CD8-positive, alpha-beta memory T cell (primary cell): Measurements from ENCODE around the gene GGT6. TPM values are rescaled to one million over a fixed set of nuclear protein-coding genes. Genes with fewer than 3 reads are reported as not detected.
A peak's percentile ranks its signal among the peaks of the same experiment; 100 is the strongest.

Source experiments
- CTCF ChIA-PET: fragments of 350-600 bp; sonication (Branson Sonifier 250); formaldehyde crosslinking; loops from one replicate; lab custom pipeline; 2021; ENCODE audit warnings: antibody characterized with exemption; lab: Charles Lee
- POLR2A ChIA-PET: fragments of 350-600 bp; sonication (Branson Sonifier 250); formaldehyde crosslinking; loops from one replicate; lab custom pipeline; 2021; ENCODE audit warnings: antibody characterized with exemption; lab: Charles Lee
- DNase-seq, 5 donors: peaks; one replicate each; pipeline versions ENCODE4 v3.0.0 to v3.0.0-alpha.2; 2020 to 2022; ENCODE audit warnings: mixed read lengths in 1 of 5
- H3K27ac ChIP-seq: one replicate; pipeline ENCODE4 v1.7.0; 2013; ENCODE audit warnings: low read depth, mild to moderate bottlenecking, low read length, moderate library complexity
- H3K27me3 ChIP-seq: 2 replicates; pipeline ENCODE4 v1.7.0; 2013; ENCODE audit warnings: low read length, mild to moderate bottlenecking; ENCODE audit not compliant: insufficient read depth, poor library complexity, severe bottlenecking
- H3K36me3 ChIP-seq: 2 replicates; pipeline ENCODE4 v1.7.0; 2013; ENCODE audit warnings: mild to moderate bottlenecking, low read length, moderate library complexity; ENCODE audit not compliant: insufficient read depth
- H3K4me1 ChIP-seq: 2 replicates; pipeline ENCODE4 v1.7.0; 2013; ENCODE audit warnings: mild to moderate bottlenecking, low read length, moderate library complexity; ENCODE audit not compliant: insufficient read depth
- H3K4me3 ChIP-seq: 2 replicates; pipeline ENCODE4 v1.7.0; 2013; ENCODE audit warnings: mild to moderate bottlenecking, low read length
- H3K9me3 ChIP-seq: 2 replicates; pipeline ENCODE4 v1.7.0; 2013; ENCODE audit warnings: mild to moderate bottlenecking, low read length
- H3K27ac Mint-ChIP-seq, 8 donors: one replicate each; pipeline ENCODE4 v1.8.0; 2020 to 2021; ENCODE audit warnings: mixed read lengths in 8 of 8, mild to moderate bottlenecking in 6 of 8, inconsistent platforms in 3 of 8, moderate library complexity in 3 of 8
- H3K27me3 Mint-ChIP-seq, 2 donors: one replicate each; pipeline ENCODE4 v1.8.0; 2020 to 2021; ENCODE audit warnings: mixed read lengths in 2 of 2, mild to moderate bottlenecking in 1 of 2, moderate library complexity in 1 of 2
- H3K36me3 Mint-ChIP-seq, 3 donors: one replicate each; pipeline ENCODE4 v1.8.0; 2020 to 2021; ENCODE audit warnings: mixed read lengths in 3 of 3, inconsistent platforms in 1 of 3, mild to moderate bottlenecking in 1 of 3
- H3K4me1 Mint-ChIP-seq, 3 donors: one replicate each; pipeline ENCODE4 v1.8.0; 2020 to 2021; ENCODE audit warnings: mixed read lengths in 3 of 3, inconsistent platforms in 1 of 3, mild to moderate bottlenecking in 1 of 3
- H3K4me3 Mint-ChIP-seq, 7 donors: one replicate each; pipeline ENCODE4 v1.8.0; 2020 to 2021; ENCODE audit warnings: mixed read lengths in 7 of 7, mild to moderate bottlenecking in 6 of 7, moderate library complexity in 4 of 7, inconsistent platforms in 2 of 7
- H3K9me3 Mint-ChIP-seq, 5 donors: one replicate each; pipeline ENCODE4 v1.8.0; 2020 to 2022; ENCODE audit warnings: mixed read lengths in 5 of 5, mild to moderate bottlenecking in 3 of 5, moderate library complexity in 2 of 5, inconsistent platforms in 1 of 5
- polyA plus RNA-seq: library from polyadenylated mRNA; unstranded; fragments of 300-500 nt; fragmentation: Illumina TruSeq; gene quantifications from one replicate; pipeline ENCODE4 v1.2.3, GENCODE V29; 2021
- total RNA-seq, 2 experiments: library from RNA; stranded (reverse); gene quantifications; one replicate each; pipeline ENCODE4 v1.2.3, GENCODE V29; 2021

Gene GGT6
- total and polyA plus RNA-seq, 3 experiments from 2014 or later = not detected

DNA sequence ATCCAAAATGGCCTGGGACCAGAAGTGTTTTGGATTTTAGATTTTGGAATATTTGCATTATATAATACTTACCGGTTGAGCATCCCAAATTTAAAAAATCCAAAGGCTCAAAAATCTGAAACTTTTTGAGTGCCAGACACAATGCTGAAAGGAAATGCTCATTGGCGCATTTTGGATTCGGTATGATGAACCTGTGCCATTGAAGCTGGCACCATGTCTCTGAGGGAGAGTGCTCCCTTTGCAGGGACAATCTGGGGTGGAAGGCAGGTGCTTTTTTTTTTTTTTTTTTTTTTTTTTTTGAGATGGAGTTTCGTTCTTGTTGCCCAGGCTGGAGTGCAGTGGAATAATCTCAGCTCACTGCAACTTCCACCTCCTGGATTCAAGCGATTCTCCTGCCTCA lies 41.7 kb upstream of the GGT6 start:
- DNase-seq = no peak
- Histone ChIP-seq H3K9me3 (no peaks in the 10 kb centered on the region), H3K36me3 (no peaks in the 10 kb centered on the region), H3K4me1 (no peaks in the 10 kb centered on the region), H3K4me3 (no peak overlapping the region), H3K27me3 (no peaks in the 10 kb centered on the region), H3K27ac (no peak overlapping the region)
- H3K27ac Mint-ChIP-seq = peak overlapping the region in 1 of 8 donors; percentile 57
- H3K36me3 Mint-ChIP-seq = no peaks in the 10 kb centered on the region
- H3K4me3 Mint-ChIP-seq = no peak overlapping the region
- peaks cover 4 to 8% of the 10 kb centered on the region in 2 donors for H3K27me3 Mint-ChIP-seq
- no peaks in the 10 kb centered on the region for H3K4me1 Mint-ChIP-seq
- peaks cover 0 to 2% (median 0%) of the 10 kb centered on the region in 5 donors for H3K9me3 Mint-ChIP-seq
- POLR2A ChIA-PET = no interaction called here
- CTCF ChIA-PET = no interaction called here

DNA sequence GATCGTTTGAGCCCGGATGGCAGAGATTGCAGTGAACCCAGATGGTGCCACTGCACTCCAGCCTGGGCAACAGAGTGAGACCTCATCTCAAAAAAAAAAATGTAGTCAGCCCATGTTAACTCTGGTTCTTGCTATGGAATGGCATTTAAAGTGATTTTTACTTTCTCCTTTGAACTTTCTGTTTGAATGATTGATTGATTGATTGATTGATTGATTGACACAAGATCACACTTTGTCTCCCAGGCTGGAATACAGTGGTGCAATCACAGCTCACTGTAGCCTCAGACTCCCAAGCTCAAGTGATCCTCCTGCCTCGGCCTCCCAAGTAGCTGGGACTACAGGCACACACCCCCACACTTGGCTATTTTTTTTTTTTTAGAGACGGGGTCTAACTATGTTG lies 40.9 kb upstream of the GGT6 start:
- H3K36me3 Mint-ChIP-seq = no peaks in the 10 kb centered on the region
- POLR2A ChIA-PET = no interaction called here
- H3K36me3 ChIP-seq = no peaks in the 10 kb centered on the region
- H3K4me1 Mint-ChIP-seq = no peaks in the 10 kb centered on the region
- H3K27me3 Mint-ChIP-seq = peaks cover 5 to 8% of the 10 kb centered on the region in 2 donors
- H3K27ac ChIP-seq = no peak overlapping the region
- no peak overlapping the region for H3K4me3 Mint-ChIP-seq
- H3K4me1 ChIP-seq = no peaks in the 10 kb centered on the region
- no peaks in the 10 kb centered on the region for H3K9me3 ChIP-seq
- CTCF ChIA-PET = no interaction called here
- H3K27ac Mint-ChIP-seq = no peak overlapping the region
- peaks cover 0 to 2% (median 0%) of the 10 kb centered on the region in 5 donors for H3K9me3 Mint-ChIP-seq
- no peak overlapping the region for H3K4me3 ChIP-seq
- no peaks in the 10 kb centered on the region for H3K27me3 ChIP-seq
- DNase-seq = no peak

DNA sequence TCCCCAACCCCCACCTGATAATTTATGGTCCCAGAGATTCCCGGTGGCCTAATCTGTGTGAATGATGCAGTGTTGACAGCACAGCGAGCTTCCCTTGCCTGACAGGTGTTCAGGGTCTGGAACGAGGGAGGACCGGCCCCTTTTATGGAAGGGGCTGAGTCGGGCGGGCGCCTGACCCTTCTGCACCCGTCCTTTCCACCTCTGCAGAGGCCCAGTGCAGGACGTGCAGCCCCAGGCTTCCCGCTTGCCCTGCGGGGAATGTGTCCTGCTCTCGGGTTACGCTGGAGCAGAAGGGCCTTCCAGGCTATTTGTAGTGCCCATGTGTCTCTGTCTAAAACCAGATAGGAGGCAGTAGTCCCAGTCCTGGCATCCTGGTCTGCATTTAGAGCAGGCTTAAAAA lies 40.2 kb upstream of the GGT6 start:
- H3K27ac ChIP-seq = no peak overlapping the region
- no peaks in the 10 kb centered on the region for H3K4me1 ChIP-seq
- H3K36me3 ChIP-seq = no peaks in the 10 kb centered on the region
- H3K9me3 ChIP-seq = no peaks in the 10 kb centered on the region
- no peak overlapping the region for H3K4me3 ChIP-seq
- Mint-ChIP-seq H3K9me3 (peaks cover 0 to 2% (median 0%) of the 10 kb centered on the region in 5 donors), H3K4me3 (no peak overlapping the region), H3K27me3 (peaks cover 5 to 8% of the 10 kb centered on the region in 2 donors), H3K27ac (no peak overlapping the region), H3K36me3 (no peaks in the 10 kb centered on the region), H3K4me1 (no peaks in the 10 kb centered on the region)
- no peaks in the 10 kb centered on the region for H3K27me3 ChIP-seq
- ChIA-PET CTCF (no interaction called here), POLR2A (no interaction called here)
- DNase-seq = no peak

DNA sequence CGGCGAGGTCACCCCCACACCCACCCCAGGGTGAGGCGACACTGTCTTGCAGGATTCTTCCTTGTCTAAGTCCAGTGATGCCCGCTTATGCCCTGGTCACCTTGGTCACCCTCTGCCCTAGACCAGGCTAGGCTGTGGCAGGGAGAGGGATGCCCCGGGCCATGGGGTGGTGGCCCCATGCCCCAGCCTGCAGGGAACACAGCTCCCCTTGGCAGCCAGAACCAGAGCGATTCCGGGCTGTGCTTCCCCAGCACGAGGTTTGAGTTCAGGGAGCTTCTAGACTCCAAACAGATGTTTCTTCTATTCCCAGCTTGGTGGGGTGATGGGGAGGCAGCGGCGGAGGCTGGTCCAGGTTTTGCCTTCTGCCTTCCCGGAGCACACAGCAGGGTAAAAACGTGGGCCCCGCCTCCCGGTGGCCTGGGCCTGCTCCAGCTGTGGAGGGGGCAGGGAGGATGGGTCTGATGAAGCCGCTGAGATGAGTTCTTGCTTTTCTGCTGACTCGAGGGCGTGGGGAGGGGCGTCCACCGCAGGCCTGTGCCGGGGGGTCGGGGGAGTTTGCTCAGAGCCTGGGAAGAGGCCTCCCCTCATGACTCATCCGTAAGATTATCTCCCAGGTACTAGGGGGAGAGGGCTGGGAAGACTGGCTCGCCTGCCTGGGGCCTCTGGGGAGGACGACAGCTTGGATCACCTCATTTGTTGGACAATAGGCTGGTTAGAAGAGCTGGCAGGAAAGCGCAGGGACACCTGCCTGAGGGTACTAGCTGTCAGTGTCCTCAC lies 39.3 kb upstream of the GGT6 start:
- Histone ChIP-seq H3K4me1 (no peaks in the 10 kb centered on the region), H3K9me3 (no peaks in the 10 kb centered on the region), H3K36me3 (no peaks in the 10 kb centered on the region), H3K27ac (no peak overlapping the region), H3K27me3 (no peaks in the 10 kb centered on the region), H3K4me3 (no peak overlapping the region)
- Mint-ChIP-seq H3K27me3 (peaks cover 5 to 8% of the 10 kb centered on the region in 2 donors), H3K27ac (peak overlapping the region in 1 of 8 donors; percentile 88), H3K9me3 (peaks cover 0 to 2% (median 0%) of the 10 kb centered on the region in 5 donors), H3K36me3 (no peaks in the 10 kb centered on the region), H3K4me1 (peaks cover 0 to 5% (median 4%) of the 10 kb centered on the region in 3 donors), H3K4me3 (no peak overlapping the region)
- ChIA-PET CTCF (no interaction called here), POLR2A (no interaction called here)
- no peak for DNase-seq

DNA sequence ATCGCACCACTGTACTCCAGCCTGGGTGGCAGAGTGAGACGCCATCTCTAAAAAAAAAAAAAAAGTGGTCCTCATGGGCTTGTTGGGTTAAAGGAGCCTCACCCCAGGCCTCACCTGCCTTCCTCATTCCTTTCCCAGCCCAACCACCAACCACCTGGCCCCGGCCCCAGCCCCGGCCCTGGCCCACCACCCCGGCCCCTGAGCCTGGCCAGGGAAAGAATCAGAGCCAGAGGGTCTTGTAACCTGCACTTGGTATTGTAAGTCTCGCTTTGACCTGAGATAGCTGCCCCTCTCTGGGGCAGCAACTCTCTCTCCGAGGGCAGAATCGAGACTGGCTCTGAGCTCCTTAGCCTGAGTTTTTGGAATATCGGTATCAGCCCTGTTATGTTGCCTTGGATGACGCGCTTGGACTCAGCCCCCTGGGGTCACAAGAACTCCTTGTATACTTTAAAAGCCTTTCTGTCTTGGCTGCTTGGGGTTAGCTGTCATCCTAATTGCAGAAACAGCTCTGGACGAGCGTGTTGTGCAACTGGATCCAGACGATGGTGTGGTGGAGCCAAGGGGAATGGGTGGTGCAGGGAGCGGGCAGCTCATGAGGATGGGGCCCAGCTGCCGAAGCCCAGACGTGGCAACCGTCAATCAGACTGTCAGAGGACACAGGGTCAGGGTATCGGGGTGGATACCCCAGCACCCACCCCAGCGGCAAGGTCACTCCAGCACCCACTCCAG lies 38.6 kb upstream of the GGT6 start:
- Histone ChIP-seq H3K4me3 (no peak overlapping the region), H3K4me1 (no peaks in the 10 kb centered on the region), H3K36me3 (no peaks in the 10 kb centered on the region), H3K9me3 (no peaks in the 10 kb centered on the region), H3K27me3 (no peaks in the 10 kb centered on the region), H3K27ac (no peak overlapping the region)
- peaks cover 0 to 5% (median 4%) of the 10 kb centered on the region in 3 donors for H3K4me1 Mint-ChIP-seq
- no peak overlapping the region for H3K4me3 Mint-ChIP-seq
- peaks cover 0 to 2% (median 0%) of the 10 kb centered on the region in 5 donors for H3K9me3 Mint-ChIP-seq
- ChIA-PET POLR2A (no interaction called here), CTCF (no interaction called here)
- DNase-seq = no peak
- no peaks in the 10 kb centered on the region for H3K36me3 Mint-ChIP-seq
- no peak overlapping the region for H3K27ac Mint-ChIP-seq
- peaks cover 5% of the 10 kb centered on the region in 2 donors for H3K27me3 Mint-ChIP-seq

DNA sequence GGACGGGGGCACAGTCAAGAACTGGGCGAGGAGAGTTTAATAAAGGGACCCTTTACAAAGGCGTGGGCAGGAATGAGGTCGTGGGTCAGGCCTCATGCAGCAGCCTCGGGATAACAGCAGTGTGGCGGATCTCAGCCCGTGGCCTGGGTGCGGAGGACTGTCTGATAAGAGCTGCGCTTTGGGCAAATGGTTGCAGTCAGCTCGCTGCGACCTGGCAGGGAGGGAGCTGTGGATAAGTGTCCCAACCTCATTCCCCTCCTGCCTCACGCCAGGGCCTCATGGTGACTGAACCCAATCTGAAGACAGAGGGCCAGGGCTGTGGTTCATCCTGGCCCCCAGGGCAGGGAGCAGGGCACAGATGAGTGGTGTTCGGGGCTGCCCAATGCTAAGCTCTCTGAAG lies 37.6 kb upstream of the GGT6 start:
- Histone ChIP-seq H3K4me1 (no peaks in the 10 kb centered on the region), H3K27me3 (no peaks in the 10 kb centered on the region), H3K36me3 (no peaks in the 10 kb centered on the region), H3K9me3 (no peaks in the 10 kb centered on the region), H3K27ac (no peak overlapping the region), H3K4me3 (no peak overlapping the region)
- POLR2A ChIA-PET = no interaction called here
- CTCF ChIA-PET = no interaction called here
- Mint-ChIP-seq H3K9me3 (peaks cover 0 to 2% (median 0%) of the 10 kb centered on the region in 5 donors), H3K4me3 (no peak overlapping the region), H3K27me3 (peaks cover 5% of the 10 kb centered on the region in 2 donors), H3K36me3 (no peaks in the 10 kb centered on the region), H3K27ac (no peak overlapping the region), H3K4me1 (peaks cover 0 to 5% (median 4%) of the 10 kb centered on the region in 3 donors)
- DNase-seq = no peak

DNA sequence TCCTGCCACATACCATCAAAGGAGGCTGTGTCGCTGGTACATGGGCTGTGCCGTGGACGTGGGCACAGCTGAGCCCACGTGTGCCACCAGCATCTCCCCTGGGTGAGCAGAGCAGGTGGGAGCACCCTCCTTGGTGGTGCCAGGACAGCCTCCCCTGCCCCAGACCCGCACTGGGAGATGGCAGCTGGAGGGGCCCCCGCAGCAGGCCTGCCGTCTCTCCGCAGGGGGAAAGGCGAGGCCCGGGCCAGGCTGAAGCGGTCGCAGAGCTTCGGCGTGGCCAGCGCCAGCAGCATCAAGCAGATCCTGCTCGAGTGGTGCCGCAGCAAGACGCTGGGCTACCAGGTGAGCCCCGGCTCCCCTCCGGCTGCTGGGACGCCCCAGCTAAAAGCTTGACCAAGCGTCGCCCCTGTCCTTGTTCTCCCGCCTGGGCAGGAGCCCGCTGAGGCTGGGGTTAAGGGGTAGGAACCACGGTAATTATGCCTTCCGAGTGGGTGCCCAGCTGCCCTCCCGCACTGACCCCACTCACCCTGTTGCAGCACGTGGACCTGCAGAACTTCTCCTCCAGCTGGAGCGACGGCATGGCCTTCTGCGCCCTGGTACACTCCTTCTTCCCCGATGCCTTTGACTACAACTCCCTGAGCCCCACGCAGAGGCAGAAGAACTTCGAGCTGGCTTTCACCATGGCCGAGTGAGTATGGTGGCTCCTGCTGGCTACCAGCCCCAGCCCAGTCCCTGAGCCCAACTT lies 36.4 kb upstream of the GGT6 start:
- ChIA-PET CTCF (no interaction called here), POLR2A (no interaction called here)
- Mint-ChIP-seq H3K4me3 (no peak overlapping the region), H3K9me3 (peaks cover 0 to 2% (median 0%) of the 10 kb centered on the region in 5 donors), H3K27ac (no peak overlapping the region), H3K4me1 (peaks cover 0 to 5% (median 4%) of the 10 kb centered on the region in 3 donors), H3K27me3 (peaks cover 8 to 12% of the 10 kb centered on the region in 2 donors), H3K36me3 (no peaks in the 10 kb centered on the region)
- Histone ChIP-seq H3K4me3 (no peak overlapping the region), H3K9me3 (no peaks in the 10 kb centered on the region), H3K27me3 (no peaks in the 10 kb centered on the region), H3K27ac (no peak overlapping the region), H3K36me3 (no peaks in the 10 kb centered on the region), H3K4me1 (no peaks in the 10 kb centered on the region)
- DNase-seq = no peak
